ENCODE data around the gene KRT83. TPM values are rescaled to one million over a fixed set of nuclear protein-coding genes. Genes with fewer than 3 reads are reported as not detected.

The KRT83 gene
- total and polyA plus RNA-seq, 10 of the 15 experiments (the other 5 are each of a cell fraction or from before 2014, with no cell fraction given), result not detected

DNA sequence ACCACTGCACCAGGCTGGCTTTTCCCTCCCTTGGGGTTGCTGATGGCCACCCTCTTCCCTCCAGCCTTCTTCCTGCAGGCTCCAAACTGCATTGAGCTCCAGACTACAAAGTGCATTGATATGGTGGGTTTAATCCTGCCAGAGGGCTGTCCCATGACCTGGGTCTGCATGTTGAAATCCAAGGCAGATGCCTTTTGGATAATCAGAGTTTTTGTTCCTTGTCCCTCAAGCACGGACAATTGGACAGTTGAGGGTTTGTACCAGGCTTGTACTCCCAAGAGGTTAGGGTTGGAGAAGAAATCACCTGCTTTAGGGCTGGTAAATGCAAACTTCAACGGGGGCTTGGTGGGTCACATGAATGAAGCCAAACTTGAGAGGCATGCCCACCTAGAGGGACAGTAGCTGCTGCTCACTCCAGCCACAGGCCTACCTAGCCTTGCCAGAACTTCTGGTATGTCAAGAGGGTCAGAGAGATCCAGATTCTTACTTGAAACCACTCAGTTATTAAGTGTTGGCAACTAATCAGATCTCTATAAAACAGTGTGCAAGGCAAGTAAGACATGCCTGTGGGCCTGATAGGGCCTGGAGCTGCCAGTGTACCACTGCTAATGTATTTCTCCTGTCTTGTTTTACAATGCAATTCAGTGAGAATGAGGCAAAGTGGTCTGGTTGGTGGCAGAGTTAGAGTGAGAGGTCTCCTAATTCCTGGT, 21.7 kb upstream of the KRT83 start:
- no peaks in the 10 kb centered on the region for H3K36me3 ChIP-seq (ENCODE audit: control insufficient read depth in 2 of 2, insufficient read depth in 2 of 2, low read length in 1 of 2)
- no peak for FAIRE-seq

More for the DNA sequence above, 21.7 kb upstream of the KRT83 start:
- Histone ChIP-seq H2AFZ (ENCODE audit: control insufficient read depth, low read depth, low read length) (no peak overlapping the region), H3K27me3 (replicated peaks in 1 of 2; ENCODE audit: control insufficient read depth in 2 of 2, insufficient read depth in 2 of 2, low read length in 1 of 2) (no peaks in the 10 kb centered on the region; a peak in 1 of 4 replicates), H3K4me2 (ENCODE audit: control insufficient read depth, insufficient read depth) (no peak overlapping the region), H3K4me1 (ENCODE audit: control insufficient read depth, insufficient read depth, low read length) (no peaks in the 10 kb centered on the region), H3K9me3 (replicated peaks; ENCODE audit: control insufficient read depth, insufficient read depth, low read length) (no peaks in the 10 kb centered on the region; the same call in 2 of the 3 replicates), H3K79me2 (ENCODE audit: control insufficient read depth, insufficient read depth, low read length) (no peaks in the 10 kb centered on the region), H4K20me1 (ENCODE audit: control insufficient read depth, insufficient read depth) (no peaks in the 10 kb centered on the region), H3K4me3 (no peak overlapping the region), H3K9ac (ENCODE audit: control insufficient read depth, insufficient read depth, low read length) (no peak overlapping the region), H3K27ac (ENCODE audit: control insufficient read depth, insufficient read depth) (no peak overlapping the region)
- RAD21 ChIA-PET (ENCODE audit: unreplicated experiment), result no interaction called here
- in situ Hi-C loops (cut with MboI), result no loop called here
- WGBS (ENCODE audit: insufficient coverage, insufficient replicate concordance, low lambda C conversion rate, missing lambda C conversion rate), result 18% methylated on average over 2 of the region's 2 CpGs
- POLR2A ChIA-PET, result no interaction called here
- intact Hi-C loops (cut with micrococcal nuclease; ENCODE audit: unreplicated experiment), result no loop called here
- CTCF ChIA-PET, result no interaction called here
- SMC1A ChIA-PET (ENCODE audit: uncharacterized antibody, unreplicated experiment), result no interaction called here
- no TSS peak for BruUV-seq (replicated peaks)
- no peak for ATAC-seq
- TF ChIP-seq EZH2 (IDR thresholded peaks at IDR 0.05; ENCODE audit: borderline replicate concordance, control insufficient read depth, low read depth, low read length) (no peak), TCF3 (IDR thresholded peaks at IDR 0.05; ENCODE audit: borderline replicate concordance, insufficient read depth, low read depth, low read length) (no peak), SIN3A (IDR thresholded peaks at IDR 0.05; ENCODE audit: low read depth, low read length) (no peak), CHD1 (IDR thresholded peaks at IDR 0.05; ENCODE audit: low read depth, low read length) (no peak), MEF2A (IDR thresholded peaks at IDR 0.05; ENCODE audit: insufficient read depth, low read depth, low read length) (no peak), NFXL1 (IDR thresholded peaks at IDR 0.05; ENCODE audit: borderline replicate concordance) (no peak), SIX5 (IDR thresholded peaks at IDR 0.05; ENCODE audit: low read depth, low read length, severe bottlenecking) (no peak)
- TF ChIP-seq, protein P1, sequence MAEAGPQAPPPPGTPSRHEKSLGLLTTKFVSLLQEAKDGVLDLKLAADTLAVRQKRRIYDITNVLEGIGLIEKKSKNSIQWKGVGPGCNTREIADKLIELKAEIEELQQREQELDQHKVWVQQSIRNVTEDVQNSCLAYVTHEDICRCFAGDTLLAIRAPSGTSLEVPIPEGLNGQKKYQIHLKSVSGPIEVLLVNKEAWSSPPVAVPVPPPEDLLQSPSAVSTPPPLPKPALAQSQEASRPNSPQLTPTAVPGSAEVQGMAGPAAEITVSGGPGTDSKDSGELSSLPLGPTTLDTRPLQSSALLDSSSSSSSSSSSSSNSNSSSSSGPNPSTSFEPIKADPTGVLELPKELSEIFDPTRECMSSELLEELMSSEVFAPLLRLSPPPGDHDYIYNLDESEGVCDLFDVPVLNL (IDR thresholded peaks at IDR 0.05; ENCODE audit: low read depth, low read length), result no peak
- TF ChIP-seq, protein P2, sequence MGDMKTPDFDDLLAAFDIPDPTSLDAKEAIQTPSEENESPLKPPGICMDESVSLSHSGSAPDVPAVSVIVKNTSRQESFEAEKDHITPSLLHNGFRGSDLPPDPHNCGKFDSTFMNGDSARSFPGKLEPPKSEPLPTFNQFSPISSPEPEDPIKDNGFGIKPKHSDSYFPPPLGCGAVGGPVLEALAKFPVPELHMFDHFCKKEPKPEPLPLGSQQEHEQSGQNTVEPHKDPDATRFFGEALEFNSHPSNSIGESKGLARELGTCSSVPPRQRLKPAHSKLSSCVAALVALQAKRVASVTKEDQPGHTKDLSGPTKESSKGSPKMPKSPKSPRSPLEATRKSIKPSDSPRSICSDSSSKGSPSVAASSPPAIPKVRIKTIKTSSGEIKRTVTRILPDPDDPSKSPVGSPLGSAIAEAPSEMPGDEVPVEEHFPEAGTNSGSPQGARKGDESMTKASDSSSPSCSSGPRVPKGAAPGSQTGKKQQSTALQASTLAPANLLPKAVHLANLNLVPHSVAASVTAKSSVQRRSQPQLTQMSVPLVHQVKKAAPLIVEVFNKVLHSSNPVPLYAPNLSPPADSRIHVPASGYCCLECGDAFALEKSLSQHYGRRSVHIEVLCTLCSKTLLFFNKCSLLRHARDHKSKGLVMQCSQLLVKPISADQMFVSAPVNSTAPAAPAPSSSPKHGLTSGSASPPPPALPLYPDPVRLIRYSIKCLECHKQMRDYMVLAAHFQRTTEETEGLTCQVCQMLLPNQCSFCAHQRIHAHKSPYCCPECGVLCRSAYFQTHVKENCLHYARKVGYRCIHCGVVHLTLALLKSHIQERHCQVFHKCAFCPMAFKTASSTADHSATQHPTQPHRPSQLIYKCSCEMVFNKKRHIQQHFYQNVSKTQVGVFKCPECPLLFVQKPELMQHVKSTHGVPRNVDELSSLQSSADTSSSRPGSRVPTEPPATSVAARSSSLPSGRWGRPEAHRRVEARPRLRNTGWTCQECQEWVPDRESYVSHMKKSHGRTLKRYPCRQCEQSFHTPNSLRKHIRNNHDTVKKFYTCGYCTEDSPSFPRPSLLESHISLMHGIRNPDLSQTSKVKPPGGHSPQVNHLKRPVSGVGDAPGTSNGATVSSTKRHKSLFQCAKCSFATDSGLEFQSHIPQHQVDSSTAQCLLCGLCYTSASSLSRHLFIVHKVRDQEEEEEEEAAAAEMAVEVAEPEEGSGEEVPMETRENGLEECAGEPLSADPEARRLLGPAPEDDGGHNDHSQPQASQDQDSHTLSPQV (IDR thresholded peaks at IDR 0.05), result no peak
- TF ChIP-seq, protein P3, sequence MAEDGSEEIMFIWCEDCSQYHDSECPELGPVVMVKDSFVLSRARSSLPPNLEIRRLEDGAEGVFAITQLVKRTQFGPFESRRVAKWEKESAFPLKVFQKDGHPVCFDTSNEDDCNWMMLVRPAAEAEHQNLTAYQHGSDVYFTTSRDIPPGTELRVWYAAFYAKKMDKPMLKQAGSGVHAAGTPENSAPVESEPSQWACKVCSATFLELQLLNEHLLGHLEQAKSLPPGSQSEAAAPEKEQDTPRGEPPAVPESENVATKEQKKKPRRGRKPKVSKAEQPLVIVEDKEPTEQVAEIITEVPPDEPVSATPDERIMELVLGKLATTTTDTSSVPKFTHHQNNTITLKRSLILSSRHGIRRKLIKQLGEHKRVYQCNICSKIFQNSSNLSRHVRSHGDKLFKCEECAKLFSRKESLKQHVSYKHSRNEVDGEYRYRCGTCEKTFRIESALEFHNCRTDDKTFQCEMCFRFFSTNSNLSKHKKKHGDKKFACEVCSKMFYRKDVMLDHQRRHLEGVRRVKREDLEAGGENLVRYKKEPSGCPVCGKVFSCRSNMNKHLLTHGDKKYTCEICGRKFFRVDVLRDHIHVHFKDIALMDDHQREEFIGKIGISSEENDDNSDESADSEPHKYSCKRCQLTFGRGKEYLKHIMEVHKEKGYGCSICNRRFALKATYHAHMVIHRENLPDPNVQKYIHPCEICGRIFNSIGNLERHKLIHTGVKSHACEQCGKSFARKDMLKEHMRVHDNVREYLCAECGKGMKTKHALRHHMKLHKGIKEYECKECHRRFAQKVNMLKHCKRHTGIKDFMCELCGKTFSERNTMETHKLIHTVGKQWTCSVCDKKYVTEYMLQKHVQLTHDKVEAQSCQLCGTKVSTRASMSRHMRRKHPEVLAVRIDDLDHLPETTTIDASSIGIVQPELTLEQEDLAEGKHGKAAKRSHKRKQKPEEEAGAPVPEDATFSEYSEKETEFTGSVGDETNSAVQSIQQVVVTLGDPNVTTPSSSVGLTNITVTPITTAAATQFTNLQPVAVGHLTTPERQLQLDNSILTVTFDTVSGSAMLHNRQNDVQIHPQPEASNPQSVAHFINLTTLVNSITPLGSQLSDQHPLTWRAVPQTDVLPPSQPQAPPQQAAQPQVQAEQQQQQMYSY (CRISPR knock-in tag; IDR thresholded peaks at IDR 0.05), result no peak
- DNase-seq (ENCODE audit: low read depth, low spot score), result no peak

Measured in GM12878 (cell line).